Cardiac muscle cell (in vitro differentiated cells and primary cell): ENCODE measurements around the gene CTDSP2. TPM values are rescaled to one million over a fixed set of nuclear protein-coding genes. Genes with fewer than 3 reads are reported as not detected.

Experiments
- DNase-seq, 2 donors: peaks; one replicate each; pipeline versions ENCODE4 v3.0.0 to v3.0.0-alpha.2; 2010 to 2017; ENCODE audit warnings: low read depth in 1 of 2, low spot score in 1 of 2
- H3K27ac ChIP-seq: fragments of 200-600 bp; sonication (generic); 2 replicates; pipeline ENCODE4 v1.5.1; 2016
- H3K27me3 ChIP-seq: fragments of 200-600 bp; sonication (generic); 2 replicates; pipeline ENCODE4 v1.6.0; 2016; ENCODE audit warnings: control low read depth
- H3K36me3 ChIP-seq: fragments of 200-600 bp; sonication (generic); 2 replicates; pipeline ENCODE4 v1.5.1; 2016; ENCODE audit warnings: control low read depth
- H3K4me1 ChIP-seq: fragments of 200-600 bp; sonication (generic); 2 replicates; pipeline ENCODE4 v1.8.1; 2017; ENCODE audit warnings: low read depth, mild to moderate bottlenecking, mixed run types
- H3K4me3 ChIP-seq: fragments of 200-600 bp; sonication (generic); 2 replicates; pipeline ENCODE4 v1.5.1; 2016; ENCODE audit warnings: mild to moderate bottlenecking
- H3K9me3 ChIP-seq: fragments of 200-600 bp; sonication (generic); 2 replicates; pipeline ENCODE4 v1.5.1; 2017; ENCODE audit warnings: low read depth, mild to moderate bottlenecking, control low read depth
- polyA plus RNA-seq: library from polyadenylated mRNA; unstranded; fragments of >200 nt; fragmentation: Nextera tagmentation; extraction: Ambion mirVana; gene quantifications from 2 replicates; pipeline ENCODE4 v1.2.1, GENCODE V29; 2016
- total RNA-seq: library from RNA; depleted of rRNA; stranded (reverse); fragments of >200 nt; gene quantifications from 2 replicates; pipeline ENCODE4 v1.2.3, GENCODE V29; 2016
- TF ChIP-seq, protein P1 (sequence below): IDR thresholded peaks from 2 replicates; pipeline ENCODE4 v1.5.1; 2012; ENCODE audit warnings: low read depth, mild to moderate bottlenecking, low read length

Gene CTDSP2
- total and polyA plus RNA-seq, 2 experiments from 2014 or later = 82.9 to 105 TPM

DNA sequence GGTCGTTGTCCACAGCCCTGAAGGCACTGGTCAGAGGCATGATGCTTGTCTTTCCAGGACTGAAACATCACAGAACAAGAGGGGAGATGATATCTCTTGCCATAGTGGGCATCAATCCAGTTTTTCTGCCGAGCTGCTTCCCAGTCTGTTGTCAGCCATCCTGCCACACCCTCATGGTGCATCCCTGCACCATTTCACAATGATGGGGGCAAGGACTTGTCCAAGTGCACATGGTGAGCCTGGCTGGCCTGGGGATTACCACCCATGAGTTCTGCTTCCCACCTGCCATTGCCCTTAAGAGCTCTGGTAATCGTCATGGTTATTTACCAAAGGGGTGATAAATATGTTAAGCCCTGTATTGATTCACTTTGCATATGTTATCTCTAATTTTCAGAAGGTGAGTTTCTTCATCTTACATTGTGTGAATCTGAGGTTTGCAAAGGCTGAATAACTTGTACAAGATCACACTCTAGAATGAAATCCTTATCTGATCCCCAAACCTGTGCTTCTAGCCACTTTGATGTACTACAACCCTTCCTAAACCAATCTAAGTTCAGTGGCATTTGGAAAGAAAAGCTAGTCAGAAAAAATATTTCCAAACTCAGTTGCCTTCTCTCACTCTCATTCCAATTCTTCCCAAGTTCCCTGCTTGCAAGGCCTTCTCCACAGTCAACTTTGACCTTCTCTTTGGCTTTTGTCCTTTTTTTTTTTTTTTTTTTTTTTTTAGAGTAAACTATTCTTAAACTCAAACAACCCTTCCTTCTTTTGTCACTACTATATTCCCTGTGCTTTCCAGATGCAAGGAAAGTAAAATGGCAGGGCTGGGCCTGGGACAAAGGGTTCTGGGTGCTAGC, 30.3 kb downstream of the CTDSP2 start:
- Histone ChIP-seq H3K36me3 (peaks cover 11% of the 10 kb centered on the region), H3K4me3 (no peak overlapping the region), H3K4me1 (no peaks in the 10 kb centered on the region), H3K9me3 (no peaks in the 10 kb centered on the region), H3K27ac (no peak overlapping the region), H3K27me3 (no peaks in the 10 kb centered on the region)
- DNase-seq = no peak
- TF ChIP-seq, protein P1, sequence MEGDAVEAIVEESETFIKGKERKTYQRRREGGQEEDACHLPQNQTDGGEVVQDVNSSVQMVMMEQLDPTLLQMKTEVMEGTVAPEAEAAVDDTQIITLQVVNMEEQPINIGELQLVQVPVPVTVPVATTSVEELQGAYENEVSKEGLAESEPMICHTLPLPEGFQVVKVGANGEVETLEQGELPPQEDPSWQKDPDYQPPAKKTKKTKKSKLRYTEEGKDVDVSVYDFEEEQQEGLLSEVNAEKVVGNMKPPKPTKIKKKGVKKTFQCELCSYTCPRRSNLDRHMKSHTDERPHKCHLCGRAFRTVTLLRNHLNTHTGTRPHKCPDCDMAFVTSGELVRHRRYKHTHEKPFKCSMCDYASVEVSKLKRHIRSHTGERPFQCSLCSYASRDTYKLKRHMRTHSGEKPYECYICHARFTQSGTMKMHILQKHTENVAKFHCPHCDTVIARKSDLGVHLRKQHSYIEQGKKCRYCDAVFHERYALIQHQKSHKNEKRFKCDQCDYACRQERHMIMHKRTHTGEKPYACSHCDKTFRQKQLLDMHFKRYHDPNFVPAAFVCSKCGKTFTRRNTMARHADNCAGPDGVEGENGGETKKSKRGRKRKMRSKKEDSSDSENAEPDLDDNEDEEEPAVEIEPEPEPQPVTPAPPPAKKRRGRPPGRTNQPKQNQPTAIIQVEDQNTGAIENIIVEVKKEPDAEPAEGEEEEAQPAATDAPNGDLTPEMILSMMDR = no peak

DNA sequence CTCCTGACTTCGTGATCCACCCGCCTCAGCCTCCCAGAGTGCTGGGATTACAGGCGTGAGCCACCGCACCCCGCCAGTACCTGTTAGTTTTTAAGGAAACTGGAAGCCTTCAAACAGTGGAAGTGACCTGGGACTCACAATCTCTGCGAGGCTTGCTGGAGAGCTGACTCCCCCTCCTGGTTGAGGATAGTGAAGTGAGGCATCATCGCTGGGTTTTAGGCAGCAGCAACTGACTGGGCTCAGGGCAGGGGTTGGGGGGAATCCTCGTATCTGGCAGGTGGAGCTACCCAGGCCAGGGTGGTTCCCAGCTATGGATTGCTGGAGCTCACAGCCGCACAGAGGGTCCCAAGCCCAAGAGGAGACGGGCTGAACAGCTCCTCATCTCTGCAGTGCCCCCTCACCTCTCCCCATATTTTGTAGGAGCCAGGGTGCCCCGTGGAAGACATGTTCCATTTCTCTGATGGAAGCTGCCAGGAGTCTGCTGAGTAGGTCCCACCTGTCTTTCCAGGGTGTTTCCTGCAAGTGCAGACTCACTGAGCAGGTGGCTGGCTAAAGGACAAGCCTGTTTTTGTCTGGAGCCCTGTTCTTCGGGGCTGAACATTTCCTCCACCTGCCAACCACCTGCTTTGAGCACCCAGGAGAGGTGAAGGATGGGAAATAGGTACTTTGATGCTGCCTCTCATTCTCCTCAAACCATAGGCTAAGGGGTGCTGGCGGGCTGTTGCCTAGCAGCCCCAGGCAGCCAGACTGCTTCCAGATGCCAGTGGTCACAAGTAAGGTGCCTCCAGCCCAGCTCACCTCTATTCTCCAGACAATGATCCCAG, 31.1 kb downstream of the CTDSP2 start:
- no peak for DNase-seq
- Histone ChIP-seq H3K4me1 (no peaks in the 10 kb centered on the region), H3K9me3 (no peaks in the 10 kb centered on the region), H3K27me3 (no peaks in the 10 kb centered on the region), H3K4me3 (no peak overlapping the region), H3K36me3 (peaks cover 9% of the 10 kb centered on the region), H3K27ac (no peak overlapping the region)
- TF ChIP-seq, protein P1 = peak; percentile 23

GRCh38 chr12:57813971-57814772, 32.4 kb downstream of the CTDSP2 start:
- DNase-seq = peak in 1 of 2 donors; percentile 91
- Histone ChIP-seq H3K27me3 (no peaks in the 10 kb centered on the region), H3K27ac (no peak overlapping the region), H3K4me3 (no peak overlapping the region), H3K36me3 (peaks cover 7% of the 10 kb centered on the region), H3K4me1 (no peaks in the 10 kb centered on the region), H3K9me3 (no peaks in the 10 kb centered on the region)
- TF ChIP-seq, protein P1 = peak; percentile 47

DNA sequence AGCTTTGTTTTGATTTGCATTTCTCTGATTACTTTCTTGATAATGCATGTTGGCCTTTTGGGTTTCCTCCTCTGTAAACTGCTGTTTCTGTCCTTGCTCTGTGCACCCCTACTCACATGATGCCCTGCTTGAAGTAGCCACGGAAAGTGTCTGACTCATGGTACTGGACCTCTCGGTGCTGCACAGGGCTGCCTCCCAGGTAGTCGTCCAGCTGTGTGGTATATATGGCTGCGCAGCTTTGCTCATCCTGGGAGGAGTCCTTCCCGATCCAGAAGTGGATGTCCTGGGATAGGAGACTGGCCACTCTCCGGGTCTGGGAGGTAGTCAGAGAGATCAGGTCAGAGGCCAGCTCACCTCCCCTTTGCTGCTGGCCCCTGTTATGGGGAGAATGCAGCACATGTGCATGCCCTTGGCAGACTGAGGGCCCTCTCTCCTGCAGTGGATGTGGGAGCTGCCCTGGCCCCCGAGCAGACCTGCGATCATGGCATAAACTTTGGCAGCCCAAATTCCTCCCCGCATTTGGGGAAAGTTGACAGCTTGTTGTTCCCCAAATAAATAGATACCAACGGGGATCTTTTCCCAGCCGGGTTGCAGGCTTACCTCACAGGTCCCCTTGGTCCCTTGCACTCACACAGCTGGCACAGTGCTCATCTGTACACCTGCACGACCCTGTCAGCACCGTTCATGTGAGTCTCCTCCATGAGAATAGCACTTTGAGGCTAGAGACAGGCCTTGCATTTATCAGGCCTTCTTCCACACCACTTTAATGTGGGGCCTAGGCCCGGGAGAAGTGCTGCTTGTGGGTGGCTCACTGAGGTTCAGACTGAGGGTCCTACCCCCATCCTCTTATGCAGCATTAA, 33.2 kb downstream of the CTDSP2 start:
- TF ChIP-seq, protein P1 = no peak
- DNase-seq = no peak
- Histone ChIP-seq H3K27me3 (no peaks in the 10 kb centered on the region), H3K4me1 (no peaks in the 10 kb centered on the region), H3K36me3 (peaks cover 3% of the 10 kb centered on the region), H3K27ac (no peak overlapping the region), H3K9me3 (no peaks in the 10 kb centered on the region), H3K4me3 (no peak overlapping the region)
